WTC11 (cell line): Measurements from ENCODE around the gene KNOP1. TPM values are rescaled to one million over a fixed set of nuclear protein-coding genes. Genes with fewer than 3 reads are reported as not detected.

Experiments
- ATAC-seq: fragments of 200-7000 bp; cut with Tn5 transposase; 2 replicates; pipeline ENCODE4 v1.10.0; 2021; ENCODE audit warnings: mild to moderate bottlenecking, moderate library complexity
- CTCF ChIA-PET: fragments of 300-600 bp; sonication (Branson Sonifier 250); formaldehyde crosslinking; loops from one replicate; lab custom pipeline; 2021; ENCODE audit warnings: antibody characterized with exemption; lab: Charles Lee
- POLR2A ChIA-PET: fragments of 350-600 bp; sonication (Branson Sonifier 250); formaldehyde crosslinking; loops from one replicate; lab custom pipeline; 2021; ENCODE audit warnings: antibody characterized with exemption; lab: Charles Lee
- DNase-seq: peaks from one replicate; pipeline ENCODE4 v3.0.0; 2021; ENCODE audit warnings: low spot score
- H3K27ac Mint-ChIP-seq: 2 replicates; pipeline ENCODE4 v1.8.0; 2021; ENCODE audit warnings: mixed read lengths
- H3K27me3 Mint-ChIP-seq: 2 replicates; pipeline ENCODE4 v1.8.0; 2021; ENCODE audit warnings: low read depth, mild to moderate bottlenecking, moderate library complexity, mixed read lengths
- H3K36me3 Mint-ChIP-seq: 2 replicates; pipeline ENCODE4 v1.8.0; 2021; ENCODE audit warnings: mixed read lengths
- H3K4me1 Mint-ChIP-seq: 2 replicates; pipeline ENCODE4 v1.8.0; 2022; ENCODE audit warnings: mixed read lengths
- H3K4me3 Mint-ChIP-seq: 2 replicates; pipeline ENCODE4 v1.8.0; 2021; ENCODE audit warnings: mild to moderate bottlenecking, moderate library complexity, mixed read lengths
- H3K9me3 Mint-ChIP-seq: 2 replicates; pipeline ENCODE4 v1.8.0; 2021; ENCODE audit warnings: mixed read lengths
- ATF2 ChIP-seq: sonication (generic); formaldehyde crosslinking; IDR thresholded peaks from 2 replicates; pipeline ENCODE4 v1.8.1; 2022; ENCODE audit warnings: low read depth, missing genetic modification reagents, borderline replicate concordance
- ATF6 ChIP-seq: sonication (generic); formaldehyde crosslinking; IDR thresholded peaks from 2 replicates; pipeline ENCODE4 v1.8.1; 2023; ENCODE audit warnings: mild to moderate bottlenecking, missing genetic modification reagents
- CBFB ChIP-seq: sonication (generic); formaldehyde crosslinking; IDR thresholded peaks from 2 replicates; pipeline ENCODE4 v1.8.1; 2022; ENCODE audit warnings: mild to moderate bottlenecking, low read depth, missing genetic modification reagents
- CREM ChIP-seq: sonication (generic); formaldehyde crosslinking; IDR thresholded peaks from 2 replicates; pipeline ENCODE4 v1.8.1; 2022; ENCODE audit warnings: mild to moderate bottlenecking, missing genetic modification reagents, moderate library complexity
- FOXK1 ChIP-seq: sonication (generic); formaldehyde crosslinking; IDR thresholded peaks from 2 replicates; pipeline ENCODE4 v1.8.0; 2022; ENCODE audit warnings: mild to moderate bottlenecking, moderate library complexity, missing genetic modification reagents
- FOXP1 ChIP-seq: sonication (generic); formaldehyde crosslinking; IDR thresholded peaks from 2 replicates; pipeline ENCODE4 v1.8.0; 2022; ENCODE audit warnings: missing genetic modification reagents, mild to moderate bottlenecking, moderate library complexity, borderline replicate concordance
- GRHL2 ChIP-seq: fragments of 250-450 bp; sonication (Bioruptor Pico); IDR thresholded peaks from 2 replicates; pipeline ENCODE4 v1.8.0; 2022; ENCODE audit warnings: mild to moderate bottlenecking, moderate library complexity; ENCODE audit not compliant: insufficient replicate concordance, severe bottlenecking
- JUN ChIP-seq: sonication (generic); formaldehyde crosslinking; IDR thresholded peaks from 2 replicates; pipeline ENCODE4 v1.8.0; 2023; ENCODE audit warnings: mild to moderate bottlenecking, missing genetic modification reagents
- RELA ChIP-seq: sonication (generic); formaldehyde crosslinking; IDR thresholded peaks from 2 replicates; pipeline ENCODE4 v1.8.1; 2022; ENCODE audit warnings: missing genetic modification reagents, mild to moderate bottlenecking, borderline replicate concordance
- SMAD3 ChIP-seq: sonication (generic); formaldehyde crosslinking; IDR thresholded peaks from 2 replicates; pipeline ENCODE4 v1.8.0; 2022; ENCODE audit warnings: missing genetic modification reagents, mild to moderate bottlenecking, borderline replicate concordance
- SP1 ChIP-seq: sonication (generic); formaldehyde crosslinking; conservative IDR thresholded peaks from 2 replicates; pipeline ENCODE4 v1.8.1; 2022; ENCODE audit warnings: missing genetic modification reagents
- TCF7 ChIP-seq: sonication (generic); formaldehyde crosslinking; IDR thresholded peaks from 2 replicates; pipeline ENCODE4 v1.8.0; 2022; ENCODE audit warnings: mild to moderate bottlenecking, low read depth, missing genetic modification reagents, moderate library complexity
- USF1 ChIP-seq: sonication (generic); formaldehyde crosslinking; IDR thresholded peaks from 2 replicates; pipeline ENCODE4 v1.8.0; 2022; ENCODE audit warnings: mild to moderate bottlenecking, missing genetic modification reagents
- USF2 ChIP-seq: sonication (generic); formaldehyde crosslinking; IDR thresholded peaks from 2 replicates; pipeline ENCODE4 v1.8.1; 2023; ENCODE audit warnings: mild to moderate bottlenecking, missing genetic modification reagents, moderate library complexity
- ZNF138 ChIP-seq: sonication (generic); formaldehyde crosslinking; conservative IDR thresholded peaks from 2 replicates; pipeline ENCODE4 v1.8.1; 2022; ENCODE audit warnings: mild to moderate bottlenecking, moderate library complexity, missing genetic modification reagents
- ZNF232 ChIP-seq: sonication (generic); formaldehyde crosslinking; IDR thresholded peaks from 2 replicates; pipeline ENCODE4 v1.8.0; 2022; ENCODE audit warnings: mild to moderate bottlenecking, missing genetic modification reagents
- ZNF263 ChIP-seq: sonication (generic); formaldehyde crosslinking; IDR thresholded peaks from 2 replicates; pipeline ENCODE4 v1.8.1; 2022; ENCODE audit warnings: low read depth, mild to moderate bottlenecking, moderate library complexity, missing genetic modification reagents
- total RNA-seq: library from RNA; stranded (reverse); gene quantifications from 3 replicates; pipeline ENCODE4 v1.2.3, GENCODE V29; 2021
- TF ChIP-seq, protein P1 (sequence below): sonication (generic); formaldehyde crosslinking; IDR thresholded peaks from 2 replicates; pipeline ENCODE4 v1.8.1; 2022; ENCODE audit warnings: mild to moderate bottlenecking, missing genetic modification reagents, moderate library complexity, borderline replicate concordance
- TF ChIP-seq, protein P2 (sequence below): sonication (generic); formaldehyde crosslinking; IDR thresholded peaks from 2 replicates; pipeline ENCODE4 v1.8.0; 2022; ENCODE audit warnings: mild to moderate bottlenecking, missing genetic modification reagents
- TF ChIP-seq, protein P3 (sequence below): sonication (generic); formaldehyde crosslinking; IDR thresholded peaks from 2 replicates; pipeline ENCODE4 v1.8.1; 2023; ENCODE audit warnings: mild to moderate bottlenecking, missing genetic modification reagents, borderline replicate concordance
- TF ChIP-seq, protein P4 (sequence below): fragments of 250-450 bp; sonication (Bioruptor Pico); IDR thresholded peaks from 2 replicates; pipeline ENCODE4 v1.8.0; 2021; ENCODE audit warnings: mild to moderate bottlenecking

Gene KNOP1
- total RNA-seq, 1 experiment from 2014 or later = 102 TPM

DNA sequence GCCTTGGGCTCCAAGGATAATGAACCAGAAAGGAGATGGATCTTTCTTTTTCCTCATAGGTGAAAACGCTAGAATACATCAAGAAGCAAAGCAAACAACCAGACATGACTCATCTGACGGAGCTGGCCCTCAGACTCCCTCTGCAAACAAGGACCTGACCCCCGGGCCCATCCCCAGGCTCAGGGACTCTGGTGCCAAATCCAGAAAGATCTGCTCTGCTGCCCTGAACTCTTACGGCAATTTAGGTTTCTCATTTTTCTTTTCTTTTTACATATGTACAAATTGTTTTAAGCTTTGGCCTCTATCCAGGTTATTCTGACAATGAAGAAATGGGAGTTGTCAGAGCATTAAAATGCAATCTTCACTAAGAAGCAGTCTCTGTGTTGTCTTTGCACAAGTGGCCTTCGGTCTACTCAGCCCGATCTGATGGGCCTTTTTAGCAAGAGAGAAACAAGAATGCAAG lies 17.7 kb downstream of the KNOP1 start:
- H3K4me3 Mint-ChIP-seq = no peak overlapping the region
- no peak for DNase-seq
- TF ChIP-seq, protein P1, sequence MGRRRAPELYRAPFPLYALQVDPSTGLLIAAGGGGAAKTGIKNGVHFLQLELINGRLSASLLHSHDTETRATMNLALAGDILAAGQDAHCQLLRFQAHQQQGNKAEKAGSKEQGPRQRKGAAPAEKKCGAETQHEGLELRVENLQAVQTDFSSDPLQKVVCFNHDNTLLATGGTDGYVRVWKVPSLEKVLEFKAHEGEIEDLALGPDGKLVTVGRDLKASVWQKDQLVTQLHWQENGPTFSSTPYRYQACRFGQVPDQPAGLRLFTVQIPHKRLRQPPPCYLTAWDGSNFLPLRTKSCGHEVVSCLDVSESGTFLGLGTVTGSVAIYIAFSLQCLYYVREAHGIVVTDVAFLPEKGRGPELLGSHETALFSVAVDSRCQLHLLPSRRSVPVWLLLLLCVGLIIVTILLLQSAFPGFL (CRISPR knock-in tag) = no peak
- no peak for TF ChIP-seq ZNF138
- TF ChIP-seq, protein P2, sequence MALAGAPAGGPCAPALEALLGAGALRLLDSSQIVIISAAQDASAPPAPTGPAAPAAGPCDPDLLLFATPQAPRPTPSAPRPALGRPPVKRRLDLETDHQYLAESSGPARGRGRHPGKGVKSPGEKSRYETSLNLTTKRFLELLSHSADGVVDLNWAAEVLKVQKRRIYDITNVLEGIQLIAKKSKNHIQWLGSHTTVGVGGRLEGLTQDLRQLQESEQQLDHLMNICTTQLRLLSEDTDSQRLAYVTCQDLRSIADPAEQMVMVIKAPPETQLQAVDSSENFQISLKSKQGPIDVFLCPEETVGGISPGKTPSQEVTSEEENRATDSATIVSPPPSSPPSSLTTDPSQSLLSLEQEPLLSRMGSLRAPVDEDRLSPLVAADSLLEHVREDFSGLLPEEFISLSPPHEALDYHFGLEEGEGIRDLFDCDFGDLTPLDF (CRISPR knock-in tag) = no peak
- TF ChIP-seq ATF6 (CRISPR knock-in tag) = no peak
- TF ChIP-seq CBFB (CRISPR knock-in tag) = no peak
- no peak for TF ChIP-seq JUN (CRISPR knock-in tag)
- no peak for TF ChIP-seq SP1 (CRISPR knock-in tag)
- TF ChIP-seq ZNF232 (CRISPR knock-in tag) = no peak
- TF ChIP-seq SMAD3 (CRISPR knock-in tag) = no peak
- TF ChIP-seq ZNF263 = no peak
- TF ChIP-seq TCF7 = no peak
- no peak for TF ChIP-seq FOXP1 (CRISPR knock-in tag)
- no peak for TF ChIP-seq FOXK1 (CRISPR knock-in tag)
- TF ChIP-seq, protein P3, sequence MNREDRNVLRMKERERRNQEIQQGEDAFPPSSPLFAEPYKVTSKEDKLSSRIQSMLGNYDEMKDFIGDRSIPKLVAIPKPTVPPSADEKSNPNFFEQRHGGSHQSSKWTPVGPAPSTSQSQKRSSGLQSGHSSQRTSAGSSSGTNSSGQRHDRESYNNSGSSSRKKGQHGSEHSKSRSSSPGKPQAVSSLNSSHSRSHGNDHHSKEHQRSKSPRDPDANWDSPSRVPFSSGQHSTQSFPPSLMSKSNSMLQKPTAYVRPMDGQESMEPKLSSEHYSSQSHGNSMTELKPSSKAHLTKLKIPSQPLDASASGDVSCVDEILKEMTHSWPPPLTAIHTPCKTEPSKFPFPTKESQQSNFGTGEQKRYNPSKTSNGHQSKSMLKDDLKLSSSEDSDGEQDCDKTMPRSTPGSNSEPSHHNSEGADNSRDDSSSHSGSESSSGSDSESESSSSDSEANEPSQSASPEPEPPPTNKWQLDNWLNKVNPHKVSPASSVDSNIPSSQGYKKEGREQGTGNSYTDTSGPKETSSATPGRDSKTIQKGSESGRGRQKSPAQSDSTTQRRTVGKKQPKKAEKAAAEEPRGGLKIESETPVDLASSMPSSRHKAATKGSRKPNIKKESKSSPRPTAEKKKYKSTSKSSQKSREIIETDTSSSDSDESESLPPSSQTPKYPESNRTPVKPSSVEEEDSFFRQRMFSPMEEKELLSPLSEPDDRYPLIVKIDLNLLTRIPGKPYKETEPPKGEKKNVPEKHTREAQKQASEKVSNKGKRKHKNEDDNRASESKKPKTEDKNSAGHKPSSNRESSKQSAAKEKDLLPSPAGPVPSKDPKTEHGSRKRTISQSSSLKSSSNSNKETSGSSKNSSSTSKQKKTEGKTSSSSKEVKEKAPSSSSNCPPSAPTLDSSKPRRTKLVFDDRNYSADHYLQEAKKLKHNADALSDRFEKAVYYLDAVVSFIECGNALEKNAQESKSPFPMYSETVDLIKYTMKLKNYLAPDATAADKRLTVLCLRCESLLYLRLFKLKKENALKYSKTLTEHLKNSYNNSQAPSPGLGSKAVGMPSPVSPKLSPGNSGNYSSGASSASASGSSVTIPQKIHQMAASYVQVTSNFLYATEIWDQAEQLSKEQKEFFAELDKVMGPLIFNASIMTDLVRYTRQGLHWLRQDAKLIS (CRISPR knock-in tag) = no peak
- TF ChIP-seq CREM (CRISPR knock-in tag) = no peak
- TF ChIP-seq USF2 (CRISPR knock-in tag) = no peak
- TF ChIP-seq, all 79 proteins: peak for 0
- POLR2A ChIA-PET = interaction anchor here (0.6 to 0.8 kb wide), 2 partner anchors 8 to 165 kb away, joined by 3 read pairs; no protein-coding TSS in a partner anchor
- Mint-ChIP-seq H3K27me3 (no peaks in the 10 kb centered on the region), H3K4me1 (no peaks in the 10 kb centered on the region), H3K27ac (peak overlapping the region; percentile 71), H3K36me3 (peaks cover 80% of the 10 kb centered on the region), H3K9me3 (peaks cover 3% of the 10 kb centered on the region; the same call in 1 of the 2 replicates)
- no peak for ATAC-seq
- CTCF ChIA-PET = interaction anchor here (2.2 kb wide), 1 partner anchor 117 kb away, joined by 8 read pairs; no protein-coding TSS in a partner anchor

DNA sequence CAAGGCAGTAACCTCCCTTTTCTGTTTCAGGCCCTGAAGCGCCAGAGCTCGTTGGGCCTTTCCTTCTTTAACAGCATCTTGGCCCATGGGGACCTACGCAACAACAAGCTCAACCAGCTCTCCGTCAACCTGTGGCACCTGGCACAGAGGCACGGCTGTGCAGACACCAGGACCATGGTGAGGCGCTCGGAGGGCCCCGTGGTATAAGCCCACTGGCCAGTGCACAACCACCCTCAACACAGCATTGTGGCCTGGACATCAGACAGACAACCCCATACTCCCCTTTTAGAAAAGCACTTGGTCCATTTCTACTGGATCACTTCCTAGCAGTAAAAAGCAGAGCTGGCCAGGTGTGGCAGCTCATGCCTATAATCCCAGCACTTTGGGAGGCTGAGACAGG lies 18.6 kb downstream of the KNOP1 start:
- Mint-ChIP-seq H3K4me3 (no peak overlapping the region), H3K36me3 (peaks cover 76% of the 10 kb centered on the region), H3K27me3 (no peaks in the 10 kb centered on the region), H3K4me1 (no peaks in the 10 kb centered on the region), H3K27ac (no peak overlapping the region; the same call in 1 of the 2 replicates), H3K9me3 (peaks cover 3% of the 10 kb centered on the region; the same call in 1 of the 2 replicates)
- POLR2A ChIA-PET = interaction anchor here (0.6 to 1.0 kb wide), 3 partner anchors 9 to 165 kb away, joined by 3 to 5 read pairs (median 3); no protein-coding TSS in a partner anchor
- ATAC-seq (no peak), DNase-seq (no peak)
- CTCF ChIA-PET = interaction anchor here (2.2 kb wide), 1 partner anchor 116 kb away, joined by 8 read pairs; no protein-coding TSS in a partner anchor
- TF ChIP-seq RELA (CRISPR knock-in tag) (no peak), GRHL2 (CRISPR knock-in tag) (no peak), SMAD3 (CRISPR knock-in tag) (no peak), ATF2 (CRISPR knock-in tag) (no peak), USF1 (CRISPR knock-in tag) (no peak)
- TF ChIP-seq, protein P4, sequence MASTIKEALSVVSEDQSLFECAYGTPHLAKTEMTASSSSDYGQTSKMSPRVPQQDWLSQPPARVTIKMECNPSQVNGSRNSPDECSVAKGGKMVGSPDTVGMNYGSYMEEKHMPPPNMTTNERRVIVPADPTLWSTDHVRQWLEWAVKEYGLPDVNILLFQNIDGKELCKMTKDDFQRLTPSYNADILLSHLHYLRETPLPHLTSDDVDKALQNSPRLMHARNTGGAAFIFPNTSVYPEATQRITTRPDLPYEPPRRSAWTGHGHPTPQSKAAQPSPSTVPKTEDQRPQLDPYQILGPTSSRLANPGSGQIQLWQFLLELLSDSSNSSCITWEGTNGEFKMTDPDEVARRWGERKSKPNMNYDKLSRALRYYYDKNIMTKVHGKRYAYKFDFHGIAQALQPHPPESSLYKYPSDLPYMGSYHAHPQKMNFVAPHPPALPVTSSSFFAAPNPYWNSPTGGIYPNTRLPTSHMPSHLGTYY (CRISPR knock-in tag) = no peak
